Measurements from ENCODE around the gene ZNF469.

ZNF469 gene

DNA sequence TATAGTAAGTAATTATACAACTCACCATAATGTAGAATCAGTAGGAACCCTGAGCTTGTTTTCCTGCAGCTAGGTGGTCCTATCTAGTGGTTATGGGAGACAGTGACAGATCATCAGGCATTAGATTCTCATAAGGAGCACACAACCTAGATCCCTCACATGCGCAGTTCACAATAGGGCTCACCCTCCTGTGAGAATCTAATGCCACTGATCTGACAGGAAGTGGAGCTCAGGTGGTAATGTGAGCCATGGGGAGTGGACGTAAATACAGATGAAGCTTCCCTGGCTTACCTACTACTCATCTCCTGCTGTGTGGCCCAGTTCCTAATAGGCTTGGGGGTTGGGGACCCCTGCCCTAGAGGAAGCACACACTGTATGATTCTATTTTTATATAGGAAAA is 21.8 kb upstream of the ZNF469 start:
- no peaks in the 10 kb centered on the region for H3K4me1 ChIP-seq (ENCODE audit: control insufficient read depth in 2 of 2, insufficient read depth in 2 of 2, low read length in 2 of 2)
- H3K27me3 ChIP-seq (ENCODE audit: control insufficient read depth in 2 of 2, insufficient read depth in 2 of 2, low read length in 2 of 2): no peaks in the 10 kb centered on the region
- no peak overlapping the region for H3K4me3 ChIP-seq (ENCODE audit: low read length in 2 of 2)
- no peak overlapping the region for H3K27ac ChIP-seq (ENCODE audit: low read depth in 2 of 2, low read length in 2 of 2)
- H3K9ac ChIP-seq (ENCODE audit: low read depth in 1 of 2, low read length in 2 of 2): no peak overlapping the region
- no peaks in the 10 kb centered on the region for H3K9me3 ChIP-seq (ENCODE audit: control insufficient read depth in 2 of 2, low read length in 2 of 2)
- no peaks in the 10 kb centered on the region for H3K36me3 ChIP-seq (ENCODE audit: control insufficient read depth in 2 of 2, insufficient read depth in 2 of 2, low read length in 2 of 2)

DNA sequence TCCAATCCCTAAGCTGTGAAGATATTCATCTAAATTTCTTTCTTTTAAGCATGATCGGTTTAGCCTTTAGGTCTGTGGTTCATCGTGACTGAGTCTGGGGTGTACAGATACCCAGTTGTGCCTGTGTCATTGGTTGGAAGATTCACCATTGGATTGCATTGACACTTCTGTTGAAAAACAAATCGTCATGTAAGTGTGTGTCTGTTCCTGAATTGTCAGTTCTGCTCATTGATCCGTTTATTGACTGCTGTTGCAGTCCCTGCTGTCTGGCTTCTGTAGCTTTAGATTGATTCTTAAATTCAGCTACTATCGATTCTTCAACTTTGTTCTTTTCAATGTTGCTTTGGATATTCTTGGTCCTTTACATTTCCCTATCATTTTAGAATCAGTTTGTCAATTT is 21.0 kb upstream of the ZNF469 start:
- Histone ChIP-seq H3K27ac (ENCODE audit: low read depth in 2 of 2, low read length in 2 of 2) (no peak overlapping the region), H3K4me3 (ENCODE audit: low read length in 2 of 2) (no peak overlapping the region), H3K27me3 (ENCODE audit: control insufficient read depth in 2 of 2, insufficient read depth in 2 of 2, low read length in 2 of 2) (no peaks in the 10 kb centered on the region), H3K36me3 (ENCODE audit: control insufficient read depth in 2 of 2, insufficient read depth in 2 of 2, low read length in 2 of 2) (no peaks in the 10 kb centered on the region), H3K9ac (ENCODE audit: low read depth in 1 of 2, low read length in 2 of 2) (no peak overlapping the region), H3K4me1 (ENCODE audit: control insufficient read depth in 2 of 2, insufficient read depth in 2 of 2, low read length in 2 of 2) (no peaks in the 10 kb centered on the region), H3K9me3 (ENCODE audit: control insufficient read depth in 2 of 2, low read length in 2 of 2) (no peaks in the 10 kb centered on the region)

DNA sequence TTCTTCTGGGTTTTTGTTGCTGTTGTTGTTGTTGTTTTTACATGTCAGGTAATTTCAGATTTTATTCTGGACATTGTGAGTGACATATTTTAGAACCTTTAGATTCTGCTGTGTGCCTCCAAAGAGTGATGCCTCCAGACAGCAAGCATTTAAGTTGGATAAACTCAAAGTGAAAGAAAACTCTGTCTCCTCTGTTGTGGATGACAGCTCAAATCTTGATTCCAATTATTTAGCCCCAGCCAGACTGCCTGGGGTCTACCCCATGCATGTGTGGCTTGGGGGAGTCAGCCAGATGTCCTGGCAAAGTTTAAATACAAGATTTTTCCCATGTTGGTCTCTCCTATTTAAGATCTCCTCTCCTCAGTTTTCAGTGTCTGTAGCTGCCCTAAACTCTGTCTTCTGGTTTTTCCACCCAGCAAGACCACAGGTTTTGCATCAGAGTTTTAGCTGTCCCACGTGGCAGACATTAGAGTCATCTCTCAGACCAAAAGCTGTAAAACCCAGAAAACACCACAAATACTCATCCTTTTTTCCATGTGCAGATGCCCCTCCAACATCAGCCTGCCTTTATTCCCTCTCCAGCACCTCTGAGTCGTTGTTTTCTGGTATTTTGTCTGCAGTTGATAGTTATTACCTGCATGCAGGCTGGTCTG is 19.4 kb upstream of the ZNF469 start:
- H3K4me1 ChIP-seq (ENCODE audit: control insufficient read depth in 2 of 2, insufficient read depth in 2 of 2, low read length in 2 of 2): no peaks in the 10 kb centered on the region
- no peak overlapping the region for H3K4me3 ChIP-seq (ENCODE audit: low read length in 2 of 2)
- H3K27ac ChIP-seq (ENCODE audit: low read depth in 2 of 2, low read length in 2 of 2): no peak overlapping the region
- no peaks in the 10 kb centered on the region for H3K36me3 ChIP-seq (ENCODE audit: control insufficient read depth in 2 of 2, insufficient read depth in 2 of 2, low read length in 2 of 2)
- H3K9ac ChIP-seq (ENCODE audit: low read depth in 1 of 2, low read length in 2 of 2): no peak overlapping the region
- H3K9me3 ChIP-seq (ENCODE audit: control insufficient read depth in 2 of 2, low read length in 2 of 2): no peaks in the 10 kb centered on the region
- H3K27me3 ChIP-seq (ENCODE audit: control insufficient read depth in 2 of 2, insufficient read depth in 2 of 2, low read length in 2 of 2): no peaks in the 10 kb centered on the region

DNA sequence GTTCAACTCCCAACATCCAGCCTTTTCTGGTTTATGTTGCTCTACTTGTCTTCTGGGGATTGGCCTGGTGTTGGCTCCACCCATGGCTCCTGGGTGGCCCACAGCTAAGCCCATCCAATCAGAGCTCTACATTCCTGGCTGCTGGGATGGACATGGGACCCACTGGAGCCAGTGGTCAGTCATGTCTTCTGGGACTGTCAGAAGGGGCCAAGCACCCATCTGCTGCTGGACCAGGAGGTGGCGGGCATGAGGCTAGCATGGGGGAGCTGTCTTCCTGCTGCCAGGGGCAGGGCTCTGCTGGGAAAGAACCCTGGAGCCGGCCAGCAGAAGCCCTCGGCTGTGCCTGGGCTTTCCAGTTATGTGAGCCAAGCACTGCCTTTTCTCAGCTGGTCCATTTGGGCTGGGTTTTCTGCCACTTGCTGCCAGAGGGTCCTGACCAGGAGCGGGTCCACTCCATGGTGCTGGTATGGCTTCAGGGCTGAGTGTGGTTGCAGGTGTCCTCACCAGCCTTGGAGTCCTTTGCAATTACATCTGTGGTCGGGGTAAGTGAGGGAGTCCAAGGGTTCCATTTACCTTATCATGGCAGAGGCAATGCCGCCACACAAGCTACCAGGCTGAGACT is 17.4 kb upstream of the ZNF469 start:
- Histone ChIP-seq H3K9ac (ENCODE audit: low read depth in 1 of 2, low read length in 2 of 2) (no peak overlapping the region), H3K4me3 (ENCODE audit: low read length in 2 of 2) (no peak overlapping the region), H3K27me3 (ENCODE audit: control insufficient read depth in 2 of 2, insufficient read depth in 2 of 2, low read length in 2 of 2) (no peaks in the 10 kb centered on the region), H3K9me3 (ENCODE audit: control insufficient read depth in 2 of 2, low read length in 2 of 2) (no peaks in the 10 kb centered on the region), H3K27ac (ENCODE audit: low read depth in 2 of 2, low read length in 2 of 2) (no peak overlapping the region), H3K36me3 (ENCODE audit: control insufficient read depth in 2 of 2, insufficient read depth in 2 of 2, low read length in 2 of 2) (no peaks in the 10 kb centered on the region), H3K4me1 (ENCODE audit: control insufficient read depth in 2 of 2, insufficient read depth in 2 of 2, low read length in 2 of 2) (no peaks in the 10 kb centered on the region)

DNA sequence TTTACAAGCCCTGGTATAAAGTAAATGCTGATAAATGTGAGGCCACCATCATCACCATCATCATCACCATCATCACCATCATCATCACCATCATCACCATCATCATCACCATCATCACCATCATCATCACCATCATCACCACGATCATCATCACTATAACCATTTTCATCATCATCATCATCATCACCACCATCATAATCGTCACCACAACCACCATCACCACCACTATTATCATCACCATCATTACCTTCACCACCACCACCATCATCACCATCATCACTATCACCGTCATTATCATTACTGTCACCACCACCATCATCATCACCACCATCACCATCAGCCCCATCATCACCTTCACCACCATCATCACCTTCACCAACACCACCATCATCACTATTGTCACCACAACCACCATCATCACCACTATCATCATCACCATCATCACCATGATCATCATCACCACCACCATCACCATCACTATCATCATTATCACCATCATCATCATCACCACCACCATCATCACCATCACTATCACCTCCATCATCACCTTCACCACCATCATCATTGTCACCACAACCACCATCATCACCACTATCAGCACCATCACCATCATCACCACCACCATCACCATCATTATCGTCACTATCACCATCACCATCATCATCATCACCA is 16.6 kb upstream of the ZNF469 start:
- H3K9ac ChIP-seq (ENCODE audit: low read depth in 1 of 2, low read length in 2 of 2): no peak overlapping the region
- H3K9me3 ChIP-seq (ENCODE audit: control insufficient read depth in 2 of 2, low read length in 2 of 2): no peaks in the 10 kb centered on the region
- no peaks in the 10 kb centered on the region for H3K36me3 ChIP-seq (ENCODE audit: control insufficient read depth in 2 of 2, insufficient read depth in 2 of 2, low read length in 2 of 2)
- no peak overlapping the region for H3K27ac ChIP-seq (ENCODE audit: low read depth in 2 of 2, low read length in 2 of 2)
- no peaks in the 10 kb centered on the region for H3K4me1 ChIP-seq (ENCODE audit: control insufficient read depth in 2 of 2, insufficient read depth in 2 of 2, low read length in 2 of 2)
- H3K27me3 ChIP-seq (ENCODE audit: control insufficient read depth in 2 of 2, insufficient read depth in 2 of 2, low read length in 2 of 2): no peaks in the 10 kb centered on the region
- no peak overlapping the region for H3K4me3 ChIP-seq (ENCODE audit: low read length in 2 of 2)

DNA sequence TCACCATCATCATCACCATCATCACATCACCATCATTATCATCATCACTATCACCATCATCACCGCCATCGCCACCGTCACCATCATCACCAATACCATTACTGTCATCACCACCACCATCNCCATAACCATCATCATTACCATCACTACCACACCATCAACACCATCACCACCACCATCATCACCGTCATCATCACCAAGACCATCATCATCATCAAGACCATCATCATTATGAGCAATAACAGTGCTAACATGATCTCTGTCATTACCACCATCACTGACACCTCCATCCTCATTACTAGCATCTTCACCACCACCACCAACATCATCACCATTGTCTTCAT is 16.1 kb upstream of the ZNF469 start:
- H3K27ac ChIP-seq (ENCODE audit: low read depth in 2 of 2, low read length in 2 of 2): no peak overlapping the region
- H3K9me3 ChIP-seq (ENCODE audit: control insufficient read depth in 2 of 2, low read length in 2 of 2): no peaks in the 10 kb centered on the region
- H3K36me3 ChIP-seq (ENCODE audit: control insufficient read depth in 2 of 2, insufficient read depth in 2 of 2, low read length in 2 of 2): no peaks in the 10 kb centered on the region
- no peaks in the 10 kb centered on the region for H3K27me3 ChIP-seq (ENCODE audit: control insufficient read depth in 2 of 2, insufficient read depth in 2 of 2, low read length in 2 of 2)
- no peak overlapping the region for H3K4me3 ChIP-seq (ENCODE audit: low read length in 2 of 2)
- H3K4me1 ChIP-seq (ENCODE audit: control insufficient read depth in 2 of 2, insufficient read depth in 2 of 2, low read length in 2 of 2): no peaks in the 10 kb centered on the region
- H3K9ac ChIP-seq (ENCODE audit: low read depth in 1 of 2, low read length in 2 of 2): no peak overlapping the region

DNA sequence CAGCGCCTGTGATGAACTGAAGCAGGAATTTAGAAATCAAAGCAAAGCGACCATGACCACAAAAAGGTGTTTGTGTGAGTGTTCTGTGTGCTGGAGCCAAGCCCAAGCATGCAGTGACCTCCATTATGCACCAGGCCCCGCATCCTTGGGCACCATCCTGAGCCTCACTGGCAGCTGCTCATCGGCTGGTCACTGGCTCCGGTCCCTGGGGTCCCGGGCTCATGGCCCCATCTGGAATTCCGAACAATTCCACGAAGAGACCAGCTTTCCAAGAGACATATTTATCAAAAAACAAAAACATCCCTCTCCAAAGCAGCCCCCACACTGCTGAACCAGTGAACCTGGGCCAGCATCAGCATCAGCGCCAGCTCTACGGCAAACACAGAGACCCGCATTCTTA is 15.2 kb upstream of the ZNF469 start:
- H3K9ac ChIP-seq (ENCODE audit: low read depth in 1 of 2, low read length in 2 of 2): no peak overlapping the region
- no peaks in the 10 kb centered on the region for H3K36me3 ChIP-seq (ENCODE audit: control insufficient read depth in 2 of 2, insufficient read depth in 2 of 2, low read length in 2 of 2)
- no peaks in the 10 kb centered on the region for H3K9me3 ChIP-seq (ENCODE audit: control insufficient read depth in 2 of 2, low read length in 2 of 2)
- H3K4me3 ChIP-seq (ENCODE audit: low read length in 2 of 2): no peak overlapping the region
- H3K27me3 ChIP-seq (ENCODE audit: control insufficient read depth in 2 of 2, insufficient read depth in 2 of 2, low read length in 2 of 2): no peaks in the 10 kb centered on the region
- no peaks in the 10 kb centered on the region for H3K4me1 ChIP-seq (ENCODE audit: control insufficient read depth in 2 of 2, insufficient read depth in 2 of 2, low read length in 2 of 2)
- no peak overlapping the region for H3K27ac ChIP-seq (ENCODE audit: low read depth in 2 of 2, low read length in 2 of 2)

DNA sequence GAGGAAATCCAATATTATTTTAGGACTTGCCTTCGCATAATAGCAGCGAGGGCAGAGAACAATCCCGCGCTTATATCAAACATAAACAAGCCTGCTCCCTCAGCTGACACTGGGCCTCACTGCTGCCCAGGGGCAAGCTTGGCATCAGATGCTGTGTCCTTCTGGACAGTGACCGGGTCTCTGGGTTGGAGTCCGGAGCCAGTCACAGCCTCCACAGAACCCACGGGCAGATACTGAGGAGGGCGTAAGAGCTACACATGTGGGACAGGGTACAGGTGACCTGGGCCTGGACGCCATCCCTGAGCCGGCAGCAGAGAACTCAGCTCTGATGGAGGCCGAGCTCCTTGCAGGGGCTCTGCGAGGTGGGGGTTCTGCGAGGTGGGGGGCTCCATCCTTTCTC is 14.7 kb upstream of the ZNF469 start:
- Histone ChIP-seq H3K27ac (ENCODE audit: low read depth in 2 of 2, low read length in 2 of 2) (no peak overlapping the region), H3K9ac (ENCODE audit: low read depth in 1 of 2, low read length in 2 of 2) (no peak overlapping the region), H3K4me3 (ENCODE audit: low read length in 2 of 2) (no peak overlapping the region), H3K9me3 (ENCODE audit: control insufficient read depth in 2 of 2, low read length in 2 of 2) (no peaks in the 10 kb centered on the region), H3K4me1 (ENCODE audit: control insufficient read depth in 2 of 2, insufficient read depth in 2 of 2, low read length in 2 of 2) (no peaks in the 10 kb centered on the region), H3K27me3 (ENCODE audit: control insufficient read depth in 2 of 2, insufficient read depth in 2 of 2, low read length in 2 of 2) (no peaks in the 10 kb centered on the region), H3K36me3 (ENCODE audit: control insufficient read depth in 2 of 2, insufficient read depth in 2 of 2, low read length in 2 of 2) (no peaks in the 10 kb centered on the region)

DNA sequence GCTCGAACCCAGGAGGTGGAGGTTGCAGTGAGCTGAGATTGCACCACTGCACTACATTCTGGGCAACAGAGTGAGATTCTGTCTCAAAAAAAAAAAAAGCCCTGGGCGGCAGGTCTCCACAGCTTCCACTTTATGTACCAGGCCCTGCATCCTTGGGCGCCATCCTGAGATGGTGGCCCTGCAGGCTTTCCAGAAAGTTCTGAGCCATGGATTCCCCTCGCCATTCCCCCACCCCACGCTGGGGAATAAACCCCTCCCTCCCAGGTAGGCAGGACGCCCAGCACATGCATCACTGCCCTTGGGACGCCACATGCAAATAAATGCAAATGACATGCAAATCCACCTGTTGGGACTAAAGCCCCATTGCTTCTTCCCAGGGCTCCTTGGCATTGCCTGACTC is 13.8 kb upstream of the ZNF469 start:
- Histone ChIP-seq H3K9me3 (ENCODE audit: control insufficient read depth in 2 of 2, low read length in 2 of 2) (no peaks in the 10 kb centered on the region), H3K36me3 (ENCODE audit: control insufficient read depth in 2 of 2, insufficient read depth in 2 of 2, low read length in 2 of 2) (no peaks in the 10 kb centered on the region), H3K4me1 (ENCODE audit: control insufficient read depth in 2 of 2, insufficient read depth in 2 of 2, low read length in 2 of 2) (no peaks in the 10 kb centered on the region), H3K27ac (ENCODE audit: low read depth in 2 of 2, low read length in 2 of 2) (no peak overlapping the region), H3K27me3 (ENCODE audit: control insufficient read depth in 2 of 2, insufficient read depth in 2 of 2, low read length in 2 of 2) (no peaks in the 10 kb centered on the region), H3K9ac (ENCODE audit: low read depth in 1 of 2, low read length in 2 of 2) (no peak overlapping the region), H3K4me3 (ENCODE audit: low read length in 2 of 2) (no peak overlapping the region)

DNA sequence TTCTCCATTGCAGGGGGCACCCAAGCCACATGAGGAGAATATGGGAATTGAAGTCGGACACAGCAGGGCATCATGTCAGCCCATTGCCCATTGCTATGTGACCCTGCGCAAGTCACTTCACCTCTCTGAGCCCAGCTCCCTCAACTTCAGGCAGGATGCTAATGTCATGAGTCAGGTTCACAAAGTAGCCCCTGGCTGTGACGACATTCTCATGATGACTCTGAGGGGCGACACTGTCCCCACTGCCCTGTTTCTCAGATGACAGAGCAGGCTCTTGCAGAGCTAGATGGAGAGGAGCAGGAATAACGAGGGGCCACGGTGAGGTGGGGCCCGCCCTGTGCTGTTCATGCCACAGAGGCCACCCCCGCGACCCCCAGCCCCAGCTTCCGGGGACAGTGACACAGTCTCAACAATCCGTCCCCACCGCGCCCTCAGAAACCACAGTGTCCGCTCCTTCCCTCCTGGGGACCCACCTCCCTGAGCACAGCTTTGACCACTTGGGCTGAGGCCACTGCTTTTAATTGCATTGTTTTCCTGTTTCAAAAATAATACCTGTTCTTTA is 13.2 kb upstream of the ZNF469 start:
- H3K36me3 ChIP-seq (ENCODE audit: control insufficient read depth in 2 of 2, insufficient read depth in 2 of 2, low read length in 2 of 2): no peaks in the 10 kb centered on the region
- no peak overlapping the region for H3K27ac ChIP-seq (ENCODE audit: low read depth in 2 of 2, low read length in 2 of 2)
- H3K27me3 ChIP-seq (ENCODE audit: control insufficient read depth in 2 of 2, insufficient read depth in 2 of 2, low read length in 2 of 2): no peaks in the 10 kb centered on the region
- no peaks in the 10 kb centered on the region for H3K9me3 ChIP-seq (ENCODE audit: control insufficient read depth in 2 of 2, low read length in 2 of 2)
- H3K4me3 ChIP-seq (ENCODE audit: low read length in 2 of 2): no peak overlapping the region
- H3K4me1 ChIP-seq (ENCODE audit: control insufficient read depth in 2 of 2, insufficient read depth in 2 of 2, low read length in 2 of 2): no peaks in the 10 kb centered on the region
- no peak overlapping the region for H3K9ac ChIP-seq (ENCODE audit: low read depth in 1 of 2, low read length in 2 of 2)
